Ovary (tissue), 9 donors: ENCODE data around the gene DSCAML1. TPM values are rescaled to one million over a fixed set of nuclear protein-coding genes. Genes with fewer than 3 reads are reported as not detected.
A peak's percentile ranks its signal among the peaks of the same experiment; 100 is the strongest.

Experiments
- DNase-seq, 5 donors: peaks; one replicate each; pipeline ENCODE4 v3.0.0-alpha.2; 2019 to 2020
- H3K27ac ChIP-seq, 2 donors: fragments of 200-600 bp; one replicate each; pipeline versions ENCODE4 v1.5.1 to v1.8.0; 2019 to 2022
- H3K27me3 ChIP-seq: fragments of 200-600 bp; one replicate; pipeline ENCODE4 v1.8.0; 2022
- H3K36me3 ChIP-seq: fragments of 200-600 bp; sonication (generic); one replicate; pipeline ENCODE4 v1.5.1; 2019
- H3K4me1 ChIP-seq: one replicate; pipeline ENCODE4 v1.8.1; 2013; ENCODE audit warnings: mild to moderate bottlenecking, moderate library complexity; ENCODE audit not compliant: insufficient read depth
- H3K4me3 ChIP-seq: fragments of 200-600 bp; sonication (generic); one replicate; pipeline ENCODE4 v1.5.1; 2017
- H3K9me3 ChIP-seq, 2 donors: fragments of 200-600 bp in 1 of 2; sonication (generic) in 1 of 2; one replicate each; pipeline versions ENCODE4 v1.5.1 to v1.8.1; 2013 to 2019; ENCODE audit warnings: mild to moderate bottlenecking in 1 of 2, moderate library complexity in 1 of 2
- EP300 ChIP-seq: sonication (generic); formaldehyde crosslinking; IDR thresholded peaks from one replicate; pipeline ENCODE4 v1.6.1; 2017; ENCODE audit warnings: antibody characterized with exemption
- POLR2A ChIP-seq: fragments of 450-650 bp; IDR thresholded peaks from one replicate; pipeline ENCODE4 v1.6.1; 2017; ENCODE audit warnings: antibody characterized with exemption, mild to moderate bottlenecking, moderate library complexity
- WGBS, 3 donors: extraction: QIAGEN DNeasy Blood & Tissue Kit in 1 of 3; methylation state at CpG; one replicate each; pipeline versions ENCODE4 v1.1.5 to v1.1.7; 2013 to 2017; 5-methylcytosine and 5-hydroxymethylcytosine counted together
- intact Hi-C, 4 donors: fragments of 100-400 bp; cut with DNase I; formaldehyde crosslinking; loops; one replicate each; pipeline versions ENCODE4 v1.11.0 to v1.15.1; 2022 to 2023
- polyA plus RNA-seq, 2 donors: library from polyadenylated mRNA; stranded (reverse); fragments of 200-250 nt in 1 of 2; fragments of 350-450 nt in 1 of 2; fragmentation: Illumina TruSeq in 1 of 2; extraction: RNeasy Lipid Tissue Mini Kit (QIAGEN cat#74804) in 1 of 2; gene quantifications; one replicate each; pipeline ENCODE4 v1.2.3, GENCODE V29; 2013 to 2014
- total RNA-seq, 7 donors: library from RNA; depleted of rRNA in 2 of 7; stranded (reverse); fragments of >200 nt in 2 of 7; fragmentation: NEBNext Ultra II Directional in 3 of 7; extraction: Animal tissue kit (Norgen Biotek cat#: 25700) in 3 of 7; gene quantifications; one replicate each; pipeline versions ENCODE4 v1.1.0 to v1.2.4, GENCODE V29; 2016 to 2023
- TF ChIP-seq, protein P1 (sequence below), 3 donors: fragments of 450-650 bp in 2 of 3; fragments of 200-600 bp in 1 of 3; IDR thresholded peaks; one replicate each; pipeline versions ENCODE4 v1.5.1 to v1.8.0; 2016 to 2022; ENCODE audit warnings: antibody characterized with exemption in 3 of 3, mild to moderate bottlenecking in 1 of 3
- donor health status: DM: no; HTN: no; CAD: no; lungs with moderate emphysema.
- donor health status: DM: no; HTN: no; CAD: no.
- donor health status: Bipolar disorder and iron deficiency.
- donor health status: DM: yes; HTN: yes; CAD: no.
- donor health status: DM: no; HTN: no; CAD: no.
- donor health status: DM: yes; HTN: yes; CAD: no.

The DSCAML1 gene
- total and polyA plus RNA-seq, 9 donors = 0.77 to 16.5 (median 10.6) TPM

GRCh38 chr11:117833401-117833891, 36.4 kb upstream of the DSCAML1 start:
- H3K4me1 ChIP-seq = peaks cover 11% of the 10 kb centered on the region
- H3K27ac ChIP-seq = peak overlapping the region in 1 of 2 donors; percentile 8
- peak; percentile 56 to 80 (median 62) for DNase-seq
- H3K27me3 ChIP-seq = no peaks in the 10 kb centered on the region
- H3K36me3 ChIP-seq = no peaks in the 10 kb centered on the region
- no peak overlapping the region for H3K4me3 ChIP-seq
- intact Hi-C loops = no loop called here
- TF ChIP-seq EP300 = no peak
- TF ChIP-seq, protein P1, sequence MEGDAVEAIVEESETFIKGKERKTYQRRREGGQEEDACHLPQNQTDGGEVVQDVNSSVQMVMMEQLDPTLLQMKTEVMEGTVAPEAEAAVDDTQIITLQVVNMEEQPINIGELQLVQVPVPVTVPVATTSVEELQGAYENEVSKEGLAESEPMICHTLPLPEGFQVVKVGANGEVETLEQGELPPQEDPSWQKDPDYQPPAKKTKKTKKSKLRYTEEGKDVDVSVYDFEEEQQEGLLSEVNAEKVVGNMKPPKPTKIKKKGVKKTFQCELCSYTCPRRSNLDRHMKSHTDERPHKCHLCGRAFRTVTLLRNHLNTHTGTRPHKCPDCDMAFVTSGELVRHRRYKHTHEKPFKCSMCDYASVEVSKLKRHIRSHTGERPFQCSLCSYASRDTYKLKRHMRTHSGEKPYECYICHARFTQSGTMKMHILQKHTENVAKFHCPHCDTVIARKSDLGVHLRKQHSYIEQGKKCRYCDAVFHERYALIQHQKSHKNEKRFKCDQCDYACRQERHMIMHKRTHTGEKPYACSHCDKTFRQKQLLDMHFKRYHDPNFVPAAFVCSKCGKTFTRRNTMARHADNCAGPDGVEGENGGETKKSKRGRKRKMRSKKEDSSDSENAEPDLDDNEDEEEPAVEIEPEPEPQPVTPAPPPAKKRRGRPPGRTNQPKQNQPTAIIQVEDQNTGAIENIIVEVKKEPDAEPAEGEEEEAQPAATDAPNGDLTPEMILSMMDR (IDR thresholded peaks at IDR 0.05) = no peak
- TF ChIP-seq POLR2A = no peak
- WGBS, 3 donors = 19 to 35% (median 22%) methylated on average over 7 of the region's 7 CpGs
- H3K9me3 ChIP-seq = no peaks in the 10 kb centered on the region

GRCh38 chr11:117832511-117832910, 35.5 kb upstream of the DSCAML1 start:
- peak in 2 of 5 donors; percentile 9 to 15 for DNase-seq
- no peaks in the 10 kb centered on the region for H3K27me3 ChIP-seq
- TF ChIP-seq, protein P1 (IDR thresholded peaks at IDR 0.05) = no peak
- TF ChIP-seq EP300 = no peak
- H3K9me3 ChIP-seq = no peaks in the 10 kb centered on the region
- WGBS, 3 donors = 90 to 91% (median 90%) methylated on average over 8 of the region's 8 CpGs
- intact Hi-C loops = no loop called here
- no peak overlapping the region for H3K4me3 ChIP-seq
- H3K27ac ChIP-seq = no peak overlapping the region
- H3K36me3 ChIP-seq = no peaks in the 10 kb centered on the region
- H3K4me1 ChIP-seq = peaks cover 11% of the 10 kb centered on the region

- DNase-seq = peak in 3 of 5 donors; percentile 11 to 32 (median 18)
- TF ChIP-seq POLR2A (no peak), EP300 (no peak)
- TF ChIP-seq, protein P1 (IDR thresholded peaks at IDR 0.05) = no peak
- Histone ChIP-seq H3K4me1 (peaks cover 11% of the 10 kb centered on the region), H3K27me3 (no peaks in the 10 kb centered on the region), H3K9me3 (no peaks in the 10 kb centered on the region), H3K27ac (no peak overlapping the region), H3K4me3 (no peak overlapping the region), H3K36me3 (no peaks in the 10 kb centered on the region)
- WGBS, 3 donors = 75 to 93% (median 78%) methylated on average over 5 to 7 of the region's 7 CpGs
- intact Hi-C loops = no loop called here
Observed at GRCh38 chr11:117831661-117832415, 34.8 kb upstream of the DSCAML1 start.

- no peak overlapping the region for H3K4me3 ChIP-seq
- peak in 3 of 5 donors; percentile 12 to 32 (median 13) for DNase-seq
- 54 to 60% (median 58%) methylated on average over 5 to 6 of the region's 6 CpGs for WGBS, 3 donors
- intact Hi-C loops = no loop called here
- peaks cover 11% of the 10 kb centered on the region for H3K4me1 ChIP-seq
- no peak overlapping the region for H3K27ac ChIP-seq
- TF ChIP-seq, protein P1 (IDR thresholded peaks at IDR 0.05) = no peak
- TF ChIP-seq POLR2A = no peak
- TF ChIP-seq EP300 = no peak
- H3K27me3 ChIP-seq = no peaks in the 10 kb centered on the region
- no peaks in the 10 kb centered on the region for H3K9me3 ChIP-seq
- H3K36me3 ChIP-seq = no peaks in the 10 kb centered on the region
Observed at GRCh38 chr11:117830674-117831351, 33.8 kb upstream of the DSCAML1 start.
